H1 (cell line): ENCODE results near the gene ZGLP1. TPM values are rescaled to one million over a fixed set of nuclear protein-coding genes. Genes with fewer than 3 reads are reported as not detected.

ENCODE experiments used
- CTCF ChIA-PET: fragments of 300-600 bp; sonication (Branson Sonifier 250); formaldehyde crosslinking; loops from one replicate; lab custom pipeline; 2021; ENCODE audit not compliant: partially characterized antibody; lab: Charles Lee
- POLR2A ChIA-PET: fragments of 300-600 bp; sonication (Branson Sonifier 250); formaldehyde crosslinking; loops from one replicate; lab custom pipeline; 2021; ENCODE audit warnings: inconsistent platforms; ENCODE audit not compliant: partially characterized antibody; lab: Charles Lee
- DNase-seq, 2 experiments: peaks; one replicate each; pipeline versions ENCODE4 v3.0.0 to v3.0.0-alpha.2; 2010 to 2022; ENCODE audit warnings: low spot score in 2 of 2, low read depth in 1 of 2, mixed read lengths in 1 of 2
- FAIRE-seq: peaks from 2 replicates; lab custom pipeline; 2011; peaks lifted over from hg19 to GRCh38; lab: Jason Lieb, UNC
- H2AFZ ChIP-seq: 2 replicates; pipeline ENCODE4 v1.8.1; 2012; ENCODE audit warnings: low read length, inconsistent platforms
- H2AK5ac ChIP-seq: 2 replicates; pipeline ENCODE4 v1.6.1; 2013; ENCODE audit warnings: low read depth, low read length
- H2BK120ac ChIP-seq: replicated peaks from 2 replicates; pipeline ENCODE3; 2013; ENCODE audit warnings: low read depth, low read length, inconsistent platforms
- H2BK12ac ChIP-seq: 2 replicates; pipeline ENCODE4 v1.6.1; 2013; ENCODE audit warnings: low read depth, low read length
- H2BK15ac ChIP-seq: 2 replicates; pipeline ENCODE4 v1.6.1; 2013; ENCODE audit warnings: low read length
- H2BK20ac ChIP-seq: 2 replicates; pipeline ENCODE4 v1.6.1; 2013; ENCODE audit warnings: low read length
- H2BK5ac ChIP-seq: 2 replicates; pipeline ENCODE4 v1.6.1; 2013; ENCODE audit warnings: low read depth, low read length
- H3K14ac ChIP-seq: 2 replicates; pipeline ENCODE4 v1.6.1; 2013; ENCODE audit warnings: inconsistent platforms; ENCODE audit not compliant: insufficient read length
- H3K18ac ChIP-seq: 2 replicates; pipeline ENCODE4 v1.6.1; 2013; ENCODE audit warnings: low read length; ENCODE audit errors: extremely low read depth
- H3K23ac ChIP-seq: 2 replicates; pipeline ENCODE4 v1.6.1; 2013; ENCODE audit warnings: inconsistent platforms; ENCODE audit not compliant: insufficient read length
- H3K23me2 ChIP-seq: 2 replicates; pipeline ENCODE4 v1.6.1; 2013; ENCODE audit warnings: low read depth, low read length
- H3K27ac ChIP-seq: 2 replicates; pipeline ENCODE4 v1.6.1; 2011; ENCODE audit warnings: low read depth, low read length, inconsistent platforms
- H3K27me3 ChIP-seq, 4 experiments: replicated peaks in 1 of 4; 1 replicate in 1 of 4; 2 replicates in 3 of 4; pipeline versions ENCODE4 v1.6.1 to v1.8.1; 2011 to 2013; ENCODE audit warnings: low read length in 3 of 4, mild to moderate bottlenecking in 3 of 4, inconsistent platforms in 2 of 4, mixed read lengths in 2 of 4, moderate library complexity in 1 of 4; ENCODE audit not compliant: control insufficient read depth in 3 of 4, insufficient read depth in 3 of 4; ENCODE audit errors: extremely low read depth in 1 of 4
- H3K36me3 ChIP-seq, 4 experiments: 2 replicates each; pipeline versions ENCODE4 v1.6.1 to v1.8.1; 2011 to 2013; ENCODE audit warnings: mild to moderate bottlenecking in 4 of 4, low read length in 3 of 4, moderate library complexity in 2 of 4, control low read depth in 1 of 4, inconsistent platforms in 1 of 4; ENCODE audit not compliant: insufficient read depth in 4 of 4, control insufficient read depth in 2 of 4
- H3K4ac ChIP-seq: replicated peaks from 2 replicates; pipeline ENCODE3; 2013; ENCODE audit warnings: low read length, low read depth, mixed read lengths, inconsistent platforms; ENCODE audit not compliant: insufficient read length
- H3K4me1 ChIP-seq, 4 experiments: replicated peaks in 1 of 4; 1 replicate in 1 of 4; 2 replicates in 3 of 4; pipeline versions ENCODE4 v1.6.1 to v1.8.1; 2011 to 2013; ENCODE audit warnings: low read length in 3 of 4, inconsistent platforms in 2 of 4, mixed read lengths in 1 of 4; ENCODE audit not compliant: insufficient read depth in 4 of 4, control insufficient read depth in 3 of 4
- H3K4me2 ChIP-seq, 2 experiments: 2 replicates each; pipeline versions ENCODE4 v1.6.1 to v1.8.1; 2011 to 2013; ENCODE audit warnings: low read depth in 2 of 2, low read length in 2 of 2, control low read depth in 1 of 2, inconsistent platforms in 1 of 2, mild to moderate bottlenecking in 1 of 2; ENCODE audit not compliant: insufficient read depth in 1 of 2
- H3K4me3 ChIP-seq, 4 experiments: fragments of 200-600, 300-600 bp in 1 of 4; sonication (generic), shearing (Covaris generic), sonication (Bioruptor Twin) in 1 of 4; 2 replicates each; pipeline versions ENCODE4 v1.5.1 to v1.8.1; 2011 to 2016; ENCODE audit warnings: low read length in 4 of 4, low read depth in 3 of 4, control low read depth in 2 of 4, inconsistent platforms in 2 of 4, mild to moderate bottlenecking in 2 of 4, mixed read lengths in 1 of 4, moderate library complexity in 1 of 4; ENCODE audit not compliant: insufficient read depth in 2 of 4; ENCODE audit errors: extremely low read depth in 1 of 4
- H3K56ac ChIP-seq: replicated peaks from 2 replicates; pipeline ENCODE3; 2013; ENCODE audit warnings: low read depth, mild to moderate bottlenecking, mixed read lengths, low read length, inconsistent platforms; ENCODE audit not compliant: insufficient read length
- H3K79me1 ChIP-seq: 2 replicates; pipeline ENCODE4 v1.6.1; 2013; ENCODE audit warnings: low read depth, low read length, control low read depth
- H3K79me2 ChIP-seq, 2 experiments: 2 replicates each; pipeline versions ENCODE4 v1.6.1 to v1.8.1; 2012 to 2013; ENCODE audit warnings: low read length in 2 of 2, mild to moderate bottlenecking in 2 of 2, inconsistent platforms in 1 of 2; ENCODE audit not compliant: insufficient read depth in 2 of 2, control insufficient read depth in 1 of 2
- H3K9ac ChIP-seq, 4 experiments: replicated peaks in 1 of 4; 1 replicate in 1 of 4; 2 replicates in 3 of 4; pipeline versions ENCODE4 v1.6.1 to v1.8.1; 2011 to 2013; ENCODE audit warnings: low read depth in 3 of 4, low read length in 3 of 4, control low read depth in 2 of 4, mild to moderate bottlenecking in 2 of 4, moderate library complexity in 2 of 4, inconsistent platforms in 1 of 4; ENCODE audit errors: extremely low read depth in 1 of 4
- H3K9me3 ChIP-seq, 2 experiments: 2 replicates each; pipeline versions ENCODE4 v1.6.1 to v1.8.1; 2012 to 2013; ENCODE audit warnings: mild to moderate bottlenecking in 2 of 2, moderate library complexity in 2 of 2, control low read depth in 1 of 2, inconsistent platforms in 1 of 2, low read depth in 1 of 2, low read length in 1 of 2, mixed read lengths in 1 of 2; ENCODE audit not compliant: insufficient read depth in 2 of 2
- H4K20me1 ChIP-seq, 2 experiments: replicated peaks in 1 of 2; 2 replicates each; pipeline versions ENCODE3 to v1.8.1; 2011 to 2013; ENCODE audit warnings: inconsistent platforms in 2 of 2, low read length in 2 of 2, mild to moderate bottlenecking in 1 of 2; ENCODE audit not compliant: insufficient read depth in 2 of 2, control insufficient read depth in 1 of 2
- H4K5ac ChIP-seq: 2 replicates; pipeline ENCODE4 v1.6.1; 2013; ENCODE audit warnings: low read length, low read depth, mixed read lengths, inconsistent platforms; ENCODE audit not compliant: insufficient read length
- H4K8ac ChIP-seq: 2 replicates; pipeline ENCODE4 v1.8.0; 2013; ENCODE audit warnings: mild to moderate bottlenecking, moderate library complexity, low read length, inconsistent platforms; ENCODE audit not compliant: insufficient read depth; ENCODE audit errors: extremely low read depth
- H4K91ac ChIP-seq: replicated peaks from 2 replicates; pipeline ENCODE3; 2013; ENCODE audit warnings: low read length, mixed read lengths, inconsistent platforms; ENCODE audit not compliant: insufficient read length
- ATF3 ChIP-seq: IDR thresholded peaks from 2 replicates; pipeline ENCODE4 v1.6.1; 2011; ENCODE audit warnings: low read depth, mild to moderate bottlenecking, low read length; ENCODE audit not compliant: insufficient read depth
- BACH1 ChIP-seq: IDR thresholded peaks from 2 replicates; pipeline ENCODE4 v1.6.1; 2012; ENCODE audit warnings: low read length, improper control_type of control experiment
- CEBPB ChIP-seq: IDR thresholded peaks from 2 replicates; pipeline ENCODE4 v1.6.1; 2012; ENCODE audit warnings: low read depth, low read length
- EGR1 ChIP-seq: IDR thresholded peaks from 2 replicates; pipeline ENCODE4 v1.6.1; 2011; ENCODE audit warnings: low read depth, low read length, borderline replicate concordance
- JUND ChIP-seq: IDR thresholded peaks from 2 replicates; pipeline ENCODE4 v1.6.1; 2011; ENCODE audit warnings: mild to moderate bottlenecking, improper control_type of control experiment, low read length
- KDM4A ChIP-seq: IDR thresholded peaks from one replicate; pipeline ENCODE4 v1.7.1; 2012; ENCODE audit warnings: low read depth, mild to moderate bottlenecking, moderate library complexity, low read length, inconsistent platforms; ENCODE audit not compliant: severe bottlenecking
- KDM5A ChIP-seq: fragments of 200-600 bp; IDR thresholded peaks from 2 replicates; pipeline ENCODE4 v1.7.1; 2012; ENCODE audit warnings: mild to moderate bottlenecking, low read length, inconsistent platforms, mixed read lengths
- RBBP5 ChIP-seq: IDR thresholded peaks from 2 replicates; pipeline ENCODE4 v1.7.1; 2012; ENCODE audit warnings: low read depth, mild to moderate bottlenecking, inconsistent platforms, low read length, moderate library complexity, borderline replicate concordance
- SAP30 ChIP-seq: fragments of 300-600 bp; sonication (generic); IDR thresholded peaks from 2 replicates; pipeline ENCODE4 v1.7.1; 2012; ENCODE audit warnings: low read length, moderate library complexity, mild to moderate bottlenecking, inconsistent platforms; ENCODE audit not compliant: insufficient read depth, insufficient replicate concordance
- SIRT6 ChIP-seq: IDR thresholded peaks from one replicate; pipeline ENCODE4 v1.7.1; 2012; ENCODE audit warnings: low read length, inconsistent platforms
- TAF1 ChIP-seq: IDR thresholded peaks from 2 replicates; pipeline ENCODE4 v1.6.1; 2011; ENCODE audit warnings: mild to moderate bottlenecking, low read depth, low read length
- TAF7 ChIP-seq: optimal IDR thresholded peaks from 2 replicates; pipeline ENCODE3; 2011; ENCODE audit warnings: low read depth, mild to moderate bottlenecking, inconsistent platforms, low read length, moderate library complexity, borderline replicate concordance
- WGBS, 2 experiments: shearing (Covaris generic) in 1 of 2; methylation state at CpG; one replicate each; pipeline versions ENCODE4 v1.1.6 to v1.1.7; 2013 to 2015; ENCODE audit warnings: low lambda C conversion rate in 2 of 2, mixed read lengths in 2 of 2, inconsistent platforms in 1 of 2, low coverage in 1 of 2, missing lambda C conversion rate in 1 of 2; ENCODE audit not compliant: insufficient replicate concordance in 2 of 2, insufficient coverage in 1 of 2, insufficient read length in 1 of 2; ENCODE audit errors: extremely low coverage in 1 of 2, missing lambda C conversion rate in 1 of 2; 5-methylcytosine and 5-hydroxymethylcytosine counted together
- polyA plus RNA-seq, 7 experiments: library from polyadenylated mRNA; depleted of rRNA in 3 of 7; stranded (reverse) in 5 of 7; unstranded in 2 of 7; fragments of >200 nt in 5 of 7; fragments of 200-250 nt in 2 of 7; gene quantifications; 1 replicate in 5 of 7; 2 replicates in 1 of 7; 4 replicates in 1 of 7; pipeline versions ENCODE4 v1.2.1 to v1.2.3, GENCODE V29; 2011 to 2013; ENCODE audit warnings: missing spikeins in 2 of 7, mixed read lengths in 2 of 7
- total RNA-seq: library from RNA; stranded (reverse); fragmentation: NEBNext Ultra II Directional; extraction: Animal tissue kit (Norgen Biotek cat#: 25700); gene quantifications from 2 replicates; pipeline ENCODE4 v1.2.1, GENCODE V29; 2021

Gene ZGLP1
- total and polyA plus RNA-seq, 2 of the 8 experiments (the other 6 are each of a cell fraction or from before 2014, with no cell fraction given) = 4.2 to 5.1 TPM

GRCh38 chr19:10318807-10319682 lies 9.4 kb upstream of the ZGLP1 start:
- WGBS, 2 experiments = 89% methylated on average over 13 of the region's 13 CpGs; no CpG with 5 or more reads in 1 of the 2 experiments
- CTCF ChIA-PET = interaction anchor here (0.6 to 2.1 kb wide), 6 partner anchors 20 to 130 kb away, joined by 3 to 12 read pairs (median 4); no protein-coding TSS in a partner anchor
- FAIRE-seq = no peak
- TF ChIP-seq CEBPB (no peak), KDM5A (no peak), EGR1 (no peak), KDM4A (no peak), TAF1 (no peak), RBBP5 (no peak), ATF3 (no peak), BACH1 (no peak), TAF7 (no peak), JUND (no peak), SIRT6 (no peak), SAP30 (no peak)

More at GRCh38 chr19:10318807-10319682, 9.4 kb upstream of the ZGLP1 start:
- no peaks in the 10 kb centered on the region; the same call in 1 of the 2 replicates for H3K79me1 ChIP-seq
- no peak overlapping the region for H3K23ac ChIP-seq
- no peak overlapping the region for H3K18ac ChIP-seq
- H4K20me1 ChIP-seq = peaks cover 0 to 11% of the 10 kb centered on the region in 2 experiments
- H3K9me3 ChIP-seq = no peaks in the 10 kb centered on the region
- H3K27me3 ChIP-seq = no peaks in the 10 kb centered on the region; a peak in 1 of 7 replicates
- H2BK15ac ChIP-seq = no peak overlapping the region
- H3K4me1 ChIP-seq = no peaks in the 10 kb centered on the region; a peak in 1 of 7 replicates
- no peak overlapping the region for H2BK12ac ChIP-seq
- POLR2A ChIA-PET = interaction anchor here (0.8 to 11.4 kb wide), 5 partner anchors 12 to 48 kb away, joined by 3 to 104 read pairs (median 4); partner anchors contain the start of genes ICAM1 and RAVER1
- no peaks in the 10 kb centered on the region for H3K79me2 ChIP-seq
- H3K9ac ChIP-seq = no peak overlapping the region
- no peak overlapping the region for H2AK5ac ChIP-seq
- H2BK20ac ChIP-seq = no peak overlapping the region
- peaks cover 18 to 52% (median 42%) of the 10 kb centered on the region in 4 experiments for H3K36me3 ChIP-seq
- no peak for DNase-seq
- H3K27ac ChIP-seq = no peak overlapping the region
- H3K23me2 ChIP-seq = peaks cover 3% of the 10 kb centered on the region; the same call in 1 of the 2 replicates
- no peak overlapping the region for H4K5ac ChIP-seq
- H3K4me3 ChIP-seq = no peak overlapping the region
- no peak overlapping the region for H2BK120ac ChIP-seq
- H3K14ac ChIP-seq = no peak overlapping the region
- H3K4me2 ChIP-seq = no peak overlapping the region
- H4K8ac ChIP-seq = no peak overlapping the region
- H2AFZ ChIP-seq = no peak overlapping the region
- no peak overlapping the region for H4K91ac ChIP-seq
- H3K56ac ChIP-seq = no peak overlapping the region
- no peak overlapping the region for H3K4ac ChIP-seq
- no peak overlapping the region for H2BK5ac ChIP-seq
